ENCODE data around the gene TMEM109.

The TMEM109 gene

DNA sequence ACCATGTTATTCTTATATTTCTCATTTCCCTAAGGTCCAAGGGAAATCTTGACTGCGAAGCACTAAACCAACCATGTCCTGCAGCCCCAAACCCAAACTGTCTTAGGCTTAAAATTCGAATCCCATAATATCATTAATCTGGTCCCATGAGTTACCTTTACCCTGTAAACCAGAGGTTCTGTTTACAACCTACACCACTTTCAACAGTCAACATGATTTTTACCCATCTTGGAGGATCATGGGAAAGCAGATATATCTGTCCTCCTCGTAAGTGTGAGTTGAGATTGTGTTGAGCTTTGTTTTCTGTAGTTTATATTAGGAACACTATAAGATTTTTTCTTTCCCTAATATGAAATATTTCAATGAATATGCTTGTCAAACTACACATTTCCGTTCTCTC, 14.0 kb upstream of the TMEM109 start:
- TF ChIP-seq TCF4 (CRISPR knock-in tag; IDR thresholded peaks at IDR 0.05; ENCODE audit: borderline replicate concordance) (no peak), BACH2 (CRISPR knock-in tag; IDR thresholded peaks at IDR 0.05; ENCODE audit: borderline replicate concordance) (no peak), ARNTL (CRISPR knock-in tag; IDR thresholded peaks at IDR 0.05; ENCODE audit: borderline replicate concordance, low read depth) (no peak), OSR1 (CRISPR knock-in tag; IDR thresholded peaks at IDR 0.05) (no peak), TOX (CRISPR knock-in tag; IDR thresholded peaks at IDR 0.05; ENCODE audit: borderline replicate concordance) (no peak), ZFP30 (CRISPR knock-in tag; IDR thresholded peaks at IDR 0.05) (no peak), CSDC2 (CRISPR knock-in tag; IDR thresholded peaks at IDR 0.05) (no peak), ESRRG (CRISPR knock-in tag; IDR thresholded peaks at IDR 0.05) (no peak)
- TF ChIP-seq, protein P1, sequence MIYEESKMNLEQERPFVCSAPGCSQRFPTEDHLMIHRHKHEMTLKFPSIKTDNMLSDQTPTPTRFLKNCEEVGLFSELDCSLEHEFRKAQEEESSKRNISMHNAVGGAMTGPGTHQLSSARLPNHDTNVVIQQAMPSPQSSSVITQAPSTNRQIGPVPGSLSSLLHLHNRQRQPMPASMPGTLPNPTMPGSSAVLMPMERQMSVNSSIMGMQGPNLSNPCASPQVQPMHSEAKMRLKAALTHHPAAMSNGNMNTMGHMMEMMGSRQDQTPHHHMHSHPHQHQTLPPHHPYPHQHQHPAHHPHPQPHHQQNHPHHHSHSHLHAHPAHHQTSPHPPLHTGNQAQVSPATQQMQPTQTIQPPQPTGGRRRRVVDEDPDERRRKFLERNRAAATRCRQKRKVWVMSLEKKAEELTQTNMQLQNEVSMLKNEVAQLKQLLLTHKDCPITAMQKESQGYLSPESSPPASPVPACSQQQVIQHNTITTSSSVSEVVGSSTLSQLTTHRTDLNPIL (CRISPR knock-in tag; IDR thresholded peaks at IDR 0.05; ENCODE audit: low read depth) = no peak
- TF ChIP-seq, protein P2, sequence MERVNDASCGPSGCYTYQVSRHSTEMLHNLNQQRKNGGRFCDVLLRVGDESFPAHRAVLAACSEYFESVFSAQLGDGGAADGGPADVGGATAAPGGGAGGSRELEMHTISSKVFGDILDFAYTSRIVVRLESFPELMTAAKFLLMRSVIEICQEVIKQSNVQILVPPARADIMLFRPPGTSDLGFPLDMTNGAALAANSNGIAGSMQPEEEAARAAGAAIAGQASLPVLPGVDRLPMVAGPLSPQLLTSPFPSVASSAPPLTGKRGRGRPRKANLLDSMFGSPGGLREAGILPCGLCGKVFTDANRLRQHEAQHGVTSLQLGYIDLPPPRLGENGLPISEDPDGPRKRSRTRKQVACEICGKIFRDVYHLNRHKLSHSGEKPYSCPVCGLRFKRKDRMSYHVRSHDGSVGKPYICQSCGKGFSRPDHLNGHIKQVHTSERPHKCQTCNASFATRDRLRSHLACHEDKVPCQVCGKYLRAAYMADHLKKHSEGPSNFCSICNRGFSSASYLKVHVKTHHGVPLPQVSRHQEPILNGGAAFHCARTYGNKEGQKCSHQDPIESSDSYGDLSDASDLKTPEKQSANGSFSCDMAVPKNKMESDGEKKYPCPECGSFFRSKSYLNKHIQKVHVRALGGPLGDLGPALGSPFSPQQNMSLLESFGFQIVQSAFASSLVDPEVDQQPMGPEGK (CRISPR knock-in tag; IDR thresholded peaks at IDR 0.05; ENCODE audit: borderline replicate concordance) = no peak
- TF ChIP-seq, protein P3, sequence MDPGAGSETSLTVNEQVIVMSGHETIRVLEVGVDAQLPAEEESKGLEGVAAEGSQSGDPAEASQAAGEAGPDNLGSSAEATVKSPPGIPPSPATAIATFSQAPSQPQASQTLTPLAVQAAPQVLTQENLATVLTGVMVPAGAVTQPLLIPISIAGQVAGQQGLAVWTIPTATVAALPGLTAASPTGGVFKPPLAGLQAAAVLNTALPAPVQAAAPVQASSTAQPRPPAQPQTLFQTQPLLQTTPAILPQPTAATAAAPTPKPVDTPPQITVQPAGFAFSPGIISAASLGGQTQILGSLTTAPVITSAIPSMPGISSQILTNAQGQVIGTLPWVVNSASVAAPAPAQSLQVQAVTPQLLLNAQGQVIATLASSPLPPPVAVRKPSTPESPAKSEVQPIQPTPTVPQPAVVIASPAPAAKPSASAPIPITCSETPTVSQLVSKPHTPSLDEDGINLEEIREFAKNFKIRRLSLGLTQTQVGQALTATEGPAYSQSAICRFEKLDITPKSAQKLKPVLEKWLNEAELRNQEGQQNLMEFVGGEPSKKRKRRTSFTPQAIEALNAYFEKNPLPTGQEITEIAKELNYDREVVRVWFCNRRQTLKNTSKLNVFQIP (CRISPR knock-in tag; IDR thresholded peaks at IDR 0.05; ENCODE audit: borderline replicate concordance, low read depth) = no peak
- ATAC-seq = no peak

DNA sequence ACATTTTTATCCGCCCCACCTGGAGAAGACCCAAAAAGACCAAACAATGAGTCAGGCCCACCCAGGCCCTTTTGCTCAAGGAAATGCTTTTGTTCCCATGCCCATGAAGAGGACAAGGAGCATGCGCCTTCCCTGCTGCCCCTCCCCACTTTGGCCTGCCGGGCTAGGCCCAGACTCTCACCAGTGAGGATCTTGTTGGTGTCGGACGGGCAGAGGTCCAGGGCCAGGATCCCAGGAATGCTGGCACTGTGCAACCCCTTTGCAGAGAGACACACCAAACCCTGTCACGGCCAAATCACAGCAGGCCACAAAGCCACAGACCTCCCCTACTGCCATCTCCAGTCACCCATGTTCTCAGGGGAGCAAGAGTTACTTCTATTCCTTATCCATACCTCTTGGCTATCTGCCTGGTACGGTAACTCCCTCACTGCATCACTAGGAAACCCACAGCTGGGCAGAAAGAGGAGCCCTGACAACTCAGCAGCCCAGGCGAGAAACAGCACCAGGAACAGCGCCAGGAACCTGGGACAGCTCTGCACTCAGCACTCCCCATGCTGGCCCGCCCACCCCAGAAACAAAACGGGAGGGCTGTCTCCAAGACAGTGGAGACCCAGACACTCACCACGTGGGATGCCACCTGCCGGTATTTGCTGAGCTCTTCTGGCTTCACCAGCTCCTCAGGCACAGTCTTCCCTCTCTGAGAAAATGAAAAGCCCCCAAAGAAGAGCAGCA, 13.1 kb upstream of the TMEM109 start:
- TF ChIP-seq TCF4 (CRISPR knock-in tag; IDR thresholded peaks at IDR 0.05; ENCODE audit: borderline replicate concordance) (no peak), ZFP30 (CRISPR knock-in tag; IDR thresholded peaks at IDR 0.05) (no peak), ZNF70 (CRISPR knock-in tag; IDR thresholded peaks at IDR 0.05) (no peak), CSDC2 (CRISPR knock-in tag; IDR thresholded peaks at IDR 0.05) (no peak), BACH2 (CRISPR knock-in tag; IDR thresholded peaks at IDR 0.05; ENCODE audit: borderline replicate concordance) (no peak), TOX (CRISPR knock-in tag; IDR thresholded peaks at IDR 0.05; ENCODE audit: borderline replicate concordance) (no peak), SNAI2 (CRISPR knock-in tag; IDR thresholded peaks at IDR 0.05) (no peak), ISL1 (CRISPR knock-in tag; IDR thresholded peaks at IDR 0.05) (no peak), ZNF565 (CRISPR knock-in tag; conservative IDR thresholded peaks at IDR 0.05; ENCODE audit: low read depth) (no peak), ZNF8 (CRISPR knock-in tag; IDR thresholded peaks at IDR 0.05) (no peak)
- TF ChIP-seq, protein P4, sequence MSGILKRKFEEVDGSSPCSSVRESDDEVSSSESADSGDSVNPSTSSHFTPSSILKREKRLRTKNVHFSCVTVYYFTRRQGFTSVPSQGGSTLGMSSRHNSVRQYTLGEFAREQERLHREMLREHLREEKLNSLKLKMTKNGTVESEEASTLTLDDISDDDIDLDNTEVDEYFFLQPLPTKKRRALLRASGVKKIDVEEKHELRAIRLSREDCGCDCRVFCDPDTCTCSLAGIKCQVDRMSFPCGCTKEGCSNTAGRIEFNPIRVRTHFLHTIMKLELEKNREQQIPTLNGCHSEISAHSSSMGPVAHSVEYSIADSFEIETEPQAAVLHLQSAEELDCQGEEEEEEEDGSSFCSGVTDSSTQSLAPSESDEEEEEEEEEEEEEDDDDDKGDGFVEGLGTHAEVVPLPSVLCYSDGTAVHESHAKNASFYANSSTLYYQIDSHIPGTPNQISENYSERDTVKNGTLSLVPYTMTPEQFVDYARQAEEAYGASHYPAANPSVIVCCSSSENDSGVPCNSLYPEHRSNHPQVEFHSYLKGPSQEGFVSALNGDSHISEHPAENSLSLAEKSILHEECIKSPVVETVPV (CRISPR knock-in tag; IDR thresholded peaks at IDR 0.05) = no peak
- TF ChIP-seq, protein P5, sequence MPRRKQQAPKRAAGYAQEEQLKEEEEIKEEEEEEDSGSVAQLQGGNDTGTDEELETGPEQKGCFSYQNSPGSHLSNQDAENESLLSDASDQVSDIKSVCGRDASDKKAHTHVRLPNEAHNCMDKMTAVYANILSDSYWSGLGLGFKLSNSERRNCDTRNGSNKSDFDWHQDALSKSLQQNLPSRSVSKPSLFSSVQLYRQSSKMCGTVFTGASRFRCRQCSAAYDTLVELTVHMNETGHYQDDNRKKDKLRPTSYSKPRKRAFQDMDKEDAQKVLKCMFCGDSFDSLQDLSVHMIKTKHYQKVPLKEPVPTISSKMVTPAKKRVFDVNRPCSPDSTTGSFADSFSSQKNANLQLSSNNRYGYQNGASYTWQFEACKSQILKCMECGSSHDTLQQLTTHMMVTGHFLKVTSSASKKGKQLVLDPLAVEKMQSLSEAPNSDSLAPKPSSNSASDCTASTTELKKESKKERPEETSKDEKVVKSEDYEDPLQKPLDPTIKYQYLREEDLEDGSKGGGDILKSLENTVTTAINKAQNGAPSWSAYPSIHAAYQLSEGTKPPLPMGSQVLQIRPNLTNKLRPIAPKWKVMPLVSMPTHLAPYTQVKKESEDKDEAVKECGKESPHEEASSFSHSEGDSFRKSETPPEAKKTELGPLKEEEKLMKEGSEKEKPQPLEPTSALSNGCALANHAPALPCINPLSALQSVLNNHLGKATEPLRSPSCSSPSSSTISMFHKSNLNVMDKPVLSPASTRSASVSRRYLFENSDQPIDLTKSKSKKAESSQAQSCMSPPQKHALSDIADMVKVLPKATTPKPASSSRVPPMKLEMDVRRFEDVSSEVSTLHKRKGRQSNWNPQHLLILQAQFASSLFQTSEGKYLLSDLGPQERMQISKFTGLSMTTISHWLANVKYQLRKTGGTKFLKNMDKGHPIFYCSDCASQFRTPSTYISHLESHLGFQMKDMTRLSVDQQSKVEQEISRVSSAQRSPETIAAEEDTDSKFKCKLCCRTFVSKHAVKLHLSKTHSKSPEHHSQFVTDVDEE (CRISPR knock-in tag; IDR thresholded peaks at IDR 0.05) = no peak
- TF ChIP-seq, protein P1 (CRISPR knock-in tag; IDR thresholded peaks at IDR 0.05; ENCODE audit: low read depth) = no peak
- no peak for ATAC-seq

Measured in SK-N-SH treated with all-trans-retinoic acid at 6 μM for 48 hours (cell line).